SK-N-SH treated with all-trans-retinoic acid at 6 μM for 48 hours (cell line): ENCODE results near the gene AS3MT.

Source experiments
- ATAC-seq: fragments of 200-7000 bp; cut with Tn5 transposase; 3 replicates; pipeline ENCODE4 v1.9.1; 2020; ENCODE audit warnings: mild to moderate bottlenecking, moderate library complexity
- ARNTL ChIP-seq: fragments of 450-650 bp; formaldehyde crosslinking; IDR thresholded peaks from 2 replicates; pipeline ENCODE4 v1.5.0; 2020; ENCODE audit warnings: low read depth, mild to moderate bottlenecking, moderate library complexity, borderline replicate concordance
- BACH2 ChIP-seq: fragments of 250-450 bp; sonication (Bioruptor Pico); IDR thresholded peaks from 2 replicates; pipeline ENCODE4 v1.9.0; 2021; ENCODE audit warnings: mild to moderate bottlenecking, borderline replicate concordance
- CSDC2 ChIP-seq: fragments of 250-450 bp; sonication (Bioruptor Pico); IDR thresholded peaks from 2 replicates; pipeline ENCODE4 v1.5.0; 2020; ENCODE audit warnings: mild to moderate bottlenecking, moderate library complexity
- ESRRG ChIP-seq: fragments of 250-450 bp; sonication (Bioruptor Pico); IDR thresholded peaks from 2 replicates; pipeline ENCODE4 v1.6.1; 2021; ENCODE audit warnings: mild to moderate bottlenecking
- GLIS3 ChIP-seq: fragments of 250-450 bp; sonication (Bioruptor Pico); IDR thresholded peaks from 2 replicates; pipeline ENCODE4 v1.5.0; 2020; ENCODE audit warnings: mild to moderate bottlenecking, moderate library complexity
- ISL1 ChIP-seq: fragments of 250-450 bp; sonication (Bioruptor Pico); IDR thresholded peaks from 2 replicates; pipeline ENCODE4 v2.1.2; 2022; ENCODE audit warnings: mild to moderate bottlenecking, moderate library complexity
- OSR1 ChIP-seq: fragments of 250-450 bp; sonication (Bioruptor Pico); IDR thresholded peaks from 2 replicates; pipeline ENCODE4 v1.8.0; 2022; ENCODE audit warnings: moderate library complexity, mild to moderate bottlenecking, inconsistent platforms
- PATZ1 ChIP-seq: fragments of 250-450 bp; sonication (Bioruptor Pico); IDR thresholded peaks from 2 replicates; pipeline ENCODE4 v1.8.0; 2020; ENCODE audit warnings: mild to moderate bottlenecking, moderate library complexity, borderline replicate concordance
- PPARA ChIP-seq: fragments of 250-450 bp; sonication (Bioruptor Pico); IDR thresholded peaks from 2 replicates; pipeline ENCODE4 v1.5.0; 2020; ENCODE audit warnings: mild to moderate bottlenecking, borderline replicate concordance
- RARB ChIP-seq: fragments of 250-450 bp; sonication (Bioruptor Pico); IDR thresholded peaks from 2 replicates; pipeline ENCODE4 v1.8.0; 2021; ENCODE audit warnings: mild to moderate bottlenecking, moderate library complexity
- SNAI2 ChIP-seq: fragments of 250-450 bp; sonication (Bioruptor Pico); IDR thresholded peaks from 2 replicates; pipeline ENCODE4 v1.5.0; 2020; ENCODE audit warnings: mild to moderate bottlenecking, moderate library complexity
- TCF4 ChIP-seq: fragments of 250-450 bp; sonication (Bioruptor Pico); IDR thresholded peaks from 2 replicates; pipeline ENCODE4 v1.8.0; 2021; ENCODE audit warnings: mild to moderate bottlenecking, moderate library complexity, borderline replicate concordance
- TOX ChIP-seq: fragments of 250-450 bp; sonication (Bioruptor Pico); IDR thresholded peaks from 2 replicates; pipeline ENCODE4 v1.8.0; 2021; ENCODE audit warnings: mild to moderate bottlenecking, moderate library complexity, borderline replicate concordance
- ZC3H10 ChIP-seq: fragments of 250-450 bp; sonication (Bioruptor Pico); IDR thresholded peaks from 2 replicates; pipeline ENCODE4 v1.5.1; 2021; ENCODE audit warnings: mild to moderate bottlenecking, moderate library complexity
- ZFP3 ChIP-seq: fragments of 250-450 bp; sonication (Bioruptor Pico); IDR thresholded peaks from 2 replicates; pipeline ENCODE4 v1.5.0; 2020; ENCODE audit warnings: mild to moderate bottlenecking, moderate library complexity
- ZFP30 ChIP-seq: fragments of 450-650 bp; formaldehyde crosslinking; IDR thresholded peaks from 2 replicates; pipeline ENCODE4 v1.5.0; 2022; ENCODE audit warnings: mild to moderate bottlenecking, moderate library complexity
- ZNF565 ChIP-seq: fragments of 450-650 bp; formaldehyde crosslinking; conservative IDR thresholded peaks from 2 replicates; pipeline ENCODE4 v1.5.0; 2020; ENCODE audit warnings: low read depth, mild to moderate bottlenecking, moderate library complexity
- ZNF8 ChIP-seq: fragments of 450-650 bp; formaldehyde crosslinking; IDR thresholded peaks from 2 replicates; pipeline ENCODE4 v1.5.0; 2020; ENCODE audit warnings: mild to moderate bottlenecking, moderate library complexity
- TF ChIP-seq, protein P1 (sequence below): fragments of 250-450 bp; sonication (Bioruptor Pico); IDR thresholded peaks from 2 replicates; pipeline ENCODE4 v1.5.1; 2021; ENCODE audit warnings: mild to moderate bottlenecking, moderate library complexity
- TF ChIP-seq, protein P2 (sequence below): fragments of 250-450 bp; sonication (Bioruptor Pico); IDR thresholded peaks from 2 replicates; pipeline ENCODE4 v1.5.1; 2020; ENCODE audit warnings: low read depth, mild to moderate bottlenecking, moderate library complexity
- TF ChIP-seq, protein P3 (sequence below): fragments of 250-450 bp; sonication (Bioruptor Pico); IDR thresholded peaks from 2 replicates; pipeline ENCODE4 v1.5.0; 2020; ENCODE audit warnings: mild to moderate bottlenecking, moderate library complexity
- TF ChIP-seq, protein P4 (sequence below): fragments of 250-450 bp; sonication (Bioruptor Pico); IDR thresholded peaks from 2 replicates; pipeline ENCODE4 v1.8.0; 2021; ENCODE audit warnings: low read depth, mild to moderate bottlenecking, moderate library complexity, borderline replicate concordance

The AS3MT gene

DNA sequence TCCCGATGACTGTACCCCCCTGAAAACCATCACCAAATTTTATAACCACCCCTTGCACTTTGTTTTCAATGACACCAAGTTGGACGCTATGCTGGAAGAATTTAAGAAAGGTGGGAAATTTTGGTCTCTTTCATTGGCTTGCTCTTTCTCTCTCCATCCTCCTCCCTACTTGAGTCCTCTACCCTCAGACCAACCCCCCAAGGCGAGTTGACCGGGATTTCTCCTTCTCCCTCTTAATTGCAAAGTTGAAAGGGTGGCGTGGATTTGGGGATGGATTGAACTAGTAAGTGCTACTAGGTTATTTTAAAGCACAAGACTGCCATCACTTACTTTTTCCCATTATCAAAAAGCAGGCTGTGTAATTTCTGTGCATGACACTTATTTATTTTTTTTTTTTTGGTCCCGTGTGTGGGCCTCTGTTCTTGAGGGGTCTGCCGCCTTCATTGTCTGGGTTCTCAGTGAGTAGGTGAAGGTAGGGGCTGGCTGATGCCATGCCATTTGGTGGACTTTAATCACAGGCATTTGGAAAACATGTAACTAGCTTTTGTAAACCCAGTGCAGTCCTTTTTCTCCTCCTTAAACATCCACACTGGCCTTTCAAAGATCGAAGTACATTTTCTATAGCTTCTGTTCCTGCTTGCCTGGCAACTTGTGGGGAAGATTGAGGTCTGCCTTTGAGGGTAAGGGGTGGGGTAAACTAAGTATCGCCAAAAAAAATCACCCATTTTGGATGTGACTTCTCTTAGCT is 50.9 kb downstream of the AS3MT start:
- TF ChIP-seq RARB (no peak), TCF4 (CRISPR knock-in tag) (no peak), ZFP3 (CRISPR knock-in tag) (no peak), BACH2 (CRISPR knock-in tag) (no peak)
- TF ChIP-seq, protein P1, sequence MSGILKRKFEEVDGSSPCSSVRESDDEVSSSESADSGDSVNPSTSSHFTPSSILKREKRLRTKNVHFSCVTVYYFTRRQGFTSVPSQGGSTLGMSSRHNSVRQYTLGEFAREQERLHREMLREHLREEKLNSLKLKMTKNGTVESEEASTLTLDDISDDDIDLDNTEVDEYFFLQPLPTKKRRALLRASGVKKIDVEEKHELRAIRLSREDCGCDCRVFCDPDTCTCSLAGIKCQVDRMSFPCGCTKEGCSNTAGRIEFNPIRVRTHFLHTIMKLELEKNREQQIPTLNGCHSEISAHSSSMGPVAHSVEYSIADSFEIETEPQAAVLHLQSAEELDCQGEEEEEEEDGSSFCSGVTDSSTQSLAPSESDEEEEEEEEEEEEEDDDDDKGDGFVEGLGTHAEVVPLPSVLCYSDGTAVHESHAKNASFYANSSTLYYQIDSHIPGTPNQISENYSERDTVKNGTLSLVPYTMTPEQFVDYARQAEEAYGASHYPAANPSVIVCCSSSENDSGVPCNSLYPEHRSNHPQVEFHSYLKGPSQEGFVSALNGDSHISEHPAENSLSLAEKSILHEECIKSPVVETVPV (CRISPR knock-in tag) = no peak
- ATAC-seq = no peak

DNA sequence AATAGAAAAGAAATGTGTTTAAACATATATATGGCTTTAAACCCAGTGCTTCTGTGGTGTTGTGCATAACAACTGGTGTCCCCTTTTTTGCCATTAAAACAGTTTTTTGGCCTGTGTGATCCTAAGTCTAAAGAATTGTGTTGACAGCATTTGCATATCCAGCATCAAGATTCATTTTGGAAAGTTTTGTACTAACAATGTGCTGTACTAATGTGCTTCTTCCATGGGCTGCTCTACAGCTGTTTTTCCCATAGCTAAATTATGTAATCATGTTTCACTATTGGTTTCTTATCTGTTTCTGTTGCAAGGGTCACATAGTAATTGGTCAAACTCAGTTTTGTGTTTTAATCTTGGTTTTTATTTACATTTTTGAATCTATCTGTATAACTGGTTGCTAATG is 54.3 kb downstream of the AS3MT start:
- no peak for ATAC-seq
- TF ChIP-seq ISL1 = no peak
- no peak for TF ChIP-seq OSR1
- no peak for TF ChIP-seq TCF4 (CRISPR knock-in tag)
- no peak for TF ChIP-seq ARNTL
- TF ChIP-seq PPARA = no peak
- no peak for TF ChIP-seq BACH2 (CRISPR knock-in tag)
- TF ChIP-seq ZFP30 (CRISPR knock-in tag) = no peak
- no peak for TF ChIP-seq CSDC2 (CRISPR knock-in tag)
- TF ChIP-seq, protein P2, sequence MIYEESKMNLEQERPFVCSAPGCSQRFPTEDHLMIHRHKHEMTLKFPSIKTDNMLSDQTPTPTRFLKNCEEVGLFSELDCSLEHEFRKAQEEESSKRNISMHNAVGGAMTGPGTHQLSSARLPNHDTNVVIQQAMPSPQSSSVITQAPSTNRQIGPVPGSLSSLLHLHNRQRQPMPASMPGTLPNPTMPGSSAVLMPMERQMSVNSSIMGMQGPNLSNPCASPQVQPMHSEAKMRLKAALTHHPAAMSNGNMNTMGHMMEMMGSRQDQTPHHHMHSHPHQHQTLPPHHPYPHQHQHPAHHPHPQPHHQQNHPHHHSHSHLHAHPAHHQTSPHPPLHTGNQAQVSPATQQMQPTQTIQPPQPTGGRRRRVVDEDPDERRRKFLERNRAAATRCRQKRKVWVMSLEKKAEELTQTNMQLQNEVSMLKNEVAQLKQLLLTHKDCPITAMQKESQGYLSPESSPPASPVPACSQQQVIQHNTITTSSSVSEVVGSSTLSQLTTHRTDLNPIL (CRISPR knock-in tag) = no peak
- TF ChIP-seq, protein P3, sequence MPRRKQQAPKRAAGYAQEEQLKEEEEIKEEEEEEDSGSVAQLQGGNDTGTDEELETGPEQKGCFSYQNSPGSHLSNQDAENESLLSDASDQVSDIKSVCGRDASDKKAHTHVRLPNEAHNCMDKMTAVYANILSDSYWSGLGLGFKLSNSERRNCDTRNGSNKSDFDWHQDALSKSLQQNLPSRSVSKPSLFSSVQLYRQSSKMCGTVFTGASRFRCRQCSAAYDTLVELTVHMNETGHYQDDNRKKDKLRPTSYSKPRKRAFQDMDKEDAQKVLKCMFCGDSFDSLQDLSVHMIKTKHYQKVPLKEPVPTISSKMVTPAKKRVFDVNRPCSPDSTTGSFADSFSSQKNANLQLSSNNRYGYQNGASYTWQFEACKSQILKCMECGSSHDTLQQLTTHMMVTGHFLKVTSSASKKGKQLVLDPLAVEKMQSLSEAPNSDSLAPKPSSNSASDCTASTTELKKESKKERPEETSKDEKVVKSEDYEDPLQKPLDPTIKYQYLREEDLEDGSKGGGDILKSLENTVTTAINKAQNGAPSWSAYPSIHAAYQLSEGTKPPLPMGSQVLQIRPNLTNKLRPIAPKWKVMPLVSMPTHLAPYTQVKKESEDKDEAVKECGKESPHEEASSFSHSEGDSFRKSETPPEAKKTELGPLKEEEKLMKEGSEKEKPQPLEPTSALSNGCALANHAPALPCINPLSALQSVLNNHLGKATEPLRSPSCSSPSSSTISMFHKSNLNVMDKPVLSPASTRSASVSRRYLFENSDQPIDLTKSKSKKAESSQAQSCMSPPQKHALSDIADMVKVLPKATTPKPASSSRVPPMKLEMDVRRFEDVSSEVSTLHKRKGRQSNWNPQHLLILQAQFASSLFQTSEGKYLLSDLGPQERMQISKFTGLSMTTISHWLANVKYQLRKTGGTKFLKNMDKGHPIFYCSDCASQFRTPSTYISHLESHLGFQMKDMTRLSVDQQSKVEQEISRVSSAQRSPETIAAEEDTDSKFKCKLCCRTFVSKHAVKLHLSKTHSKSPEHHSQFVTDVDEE (CRISPR knock-in tag) = no peak
- TF ChIP-seq ZC3H10 (CRISPR knock-in tag) = no peak
- TF ChIP-seq ZFP3 (CRISPR knock-in tag) = no peak
- no peak for TF ChIP-seq TOX (CRISPR knock-in tag)
- TF ChIP-seq SNAI2 (CRISPR knock-in tag) = no peak
- no peak for TF ChIP-seq RARB
- no peak for TF ChIP-seq PATZ1 (CRISPR knock-in tag)
- no peak for TF ChIP-seq ESRRG
- TF ChIP-seq ZNF565 (CRISPR knock-in tag) = no peak
- TF ChIP-seq, protein P4, sequence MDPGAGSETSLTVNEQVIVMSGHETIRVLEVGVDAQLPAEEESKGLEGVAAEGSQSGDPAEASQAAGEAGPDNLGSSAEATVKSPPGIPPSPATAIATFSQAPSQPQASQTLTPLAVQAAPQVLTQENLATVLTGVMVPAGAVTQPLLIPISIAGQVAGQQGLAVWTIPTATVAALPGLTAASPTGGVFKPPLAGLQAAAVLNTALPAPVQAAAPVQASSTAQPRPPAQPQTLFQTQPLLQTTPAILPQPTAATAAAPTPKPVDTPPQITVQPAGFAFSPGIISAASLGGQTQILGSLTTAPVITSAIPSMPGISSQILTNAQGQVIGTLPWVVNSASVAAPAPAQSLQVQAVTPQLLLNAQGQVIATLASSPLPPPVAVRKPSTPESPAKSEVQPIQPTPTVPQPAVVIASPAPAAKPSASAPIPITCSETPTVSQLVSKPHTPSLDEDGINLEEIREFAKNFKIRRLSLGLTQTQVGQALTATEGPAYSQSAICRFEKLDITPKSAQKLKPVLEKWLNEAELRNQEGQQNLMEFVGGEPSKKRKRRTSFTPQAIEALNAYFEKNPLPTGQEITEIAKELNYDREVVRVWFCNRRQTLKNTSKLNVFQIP (CRISPR knock-in tag) = no peak
- TF ChIP-seq GLIS3 (CRISPR knock-in tag) = no peak

GRCh38 chr10:102926842-102927241 is 57.6 kb downstream of the AS3MT start:
- no peak for ATAC-seq
- TF ChIP-seq TCF4 (CRISPR knock-in tag) = no peak
- TF ChIP-seq ZC3H10 (CRISPR knock-in tag) = no peak
- TF ChIP-seq OSR1 = no peak
- TF ChIP-seq ARNTL = no peak
- TF ChIP-seq CSDC2 (CRISPR knock-in tag) = no peak
- no peak for TF ChIP-seq ZFP30 (CRISPR knock-in tag)
- TF ChIP-seq PATZ1 (CRISPR knock-in tag) = no peak
- TF ChIP-seq ZNF8 (CRISPR knock-in tag) = no peak
- TF ChIP-seq ESRRG = no peak
- TF ChIP-seq, protein P1 (CRISPR knock-in tag) = no peak
